NOMO-1 (cell line): Measurements from ENCODE around the gene SRRM3.
"Not testable (repeated sequence)": the region's sequence is repeated elsewhere in the genome, so short reads cannot be mapped to it uniquely, and the experiment has no call there.

Source experiments
- DNase-seq, 2 experiments: peaks; one replicate each; lab custom pipeline; 2025; ENCODE audit not compliant: unreplicated experiment in 2 of 2; lab: John Stamatoyannopoulos, UW

The SRRM3 gene

GRCh38 chr7:76189276-76189675 lies 12.4 kb upstream of the SRRM3 start:
- no peak for DNase-seq

DNA sequence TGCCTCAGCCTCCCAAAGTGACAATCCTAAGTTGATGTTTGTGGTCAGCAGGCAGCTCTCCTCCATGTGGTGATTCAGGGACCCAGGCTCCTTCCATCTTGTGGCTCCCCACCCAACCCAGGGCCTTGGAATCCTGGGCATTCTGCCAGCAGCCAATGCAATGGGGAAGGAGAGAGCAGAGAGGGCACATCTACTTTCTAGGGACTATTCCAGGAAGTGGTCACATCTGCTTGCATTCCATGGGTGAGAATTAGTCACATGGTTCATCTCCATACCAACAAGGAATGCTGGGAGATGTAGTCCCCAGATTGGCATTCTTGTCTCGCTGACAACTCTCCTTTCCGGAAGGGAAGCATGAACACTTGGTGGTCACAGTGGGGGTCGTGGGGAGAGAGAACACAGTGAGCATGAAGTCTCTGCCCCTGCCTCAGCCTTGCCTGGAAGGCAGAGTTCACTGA lies 9.9 kb upstream of the SRRM3 start:
- peak in 1 of 2 experiments; percentile 26 for DNase-seq

DNA sequence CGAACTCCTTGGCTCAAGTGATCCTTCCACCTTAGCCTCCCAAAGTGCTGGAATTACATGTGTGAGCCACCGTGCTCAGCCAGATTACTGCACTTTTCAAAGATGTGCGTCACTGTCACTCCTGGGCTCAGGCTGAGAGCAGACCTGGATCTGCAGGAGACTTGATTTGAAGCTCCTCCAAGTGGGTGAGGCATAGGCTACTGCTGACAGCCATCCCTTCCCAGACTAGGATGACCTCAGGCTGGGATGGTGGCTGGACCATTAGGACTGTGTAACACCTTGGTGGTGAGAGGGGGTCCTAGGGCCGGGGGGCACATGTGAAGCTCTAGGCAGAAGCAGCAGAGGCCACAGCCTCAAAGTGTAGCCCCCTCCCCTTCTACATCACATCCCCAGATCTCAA lies 8.2 kb upstream of the SRRM3 start:
- DNase-seq: no peak

DNA sequence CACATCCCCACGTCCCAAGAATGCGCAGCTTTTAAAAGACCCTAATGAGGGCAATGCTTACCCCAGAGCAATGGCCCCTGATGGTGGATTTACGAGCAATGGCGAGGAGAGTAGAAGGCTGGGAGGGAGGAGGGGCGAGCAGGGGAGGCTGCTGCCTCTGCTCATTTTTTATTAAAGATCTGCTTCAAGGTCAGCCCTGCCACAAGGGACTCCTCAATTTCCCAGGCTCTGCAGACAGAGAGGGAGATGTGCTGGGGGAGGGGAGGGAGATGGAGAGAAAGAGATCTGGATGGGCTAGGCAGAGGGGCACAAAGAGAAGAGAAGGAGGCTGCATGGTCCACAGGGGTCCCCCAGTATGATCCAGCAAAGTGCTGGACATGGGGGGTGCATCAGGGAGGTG lies 7.8 kb upstream of the SRRM3 start:
- DNase-seq: no peak

DNA sequence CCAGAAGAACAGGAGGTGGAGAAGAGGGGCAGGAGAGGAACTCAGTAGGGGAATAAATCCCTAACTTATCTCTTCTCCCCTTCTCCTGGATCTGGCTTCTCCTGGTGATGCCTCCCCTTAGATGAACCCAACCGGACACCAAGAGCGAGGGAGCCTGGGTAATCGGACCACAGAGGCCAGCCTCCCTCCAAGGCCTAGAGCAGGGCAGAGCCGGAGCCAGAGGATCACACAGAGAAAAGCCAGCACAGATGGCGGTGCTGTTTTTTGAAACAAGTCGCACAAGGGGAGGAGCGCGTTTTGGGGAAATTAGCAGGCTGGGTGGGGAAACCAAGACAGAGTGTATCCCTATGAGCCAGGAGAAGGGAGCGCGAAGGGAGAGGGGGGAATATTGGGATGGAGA lies 4.9 kb upstream of the SRRM3 start:
- DNase-seq: no peak

GRCh38 chr7:76198202-76198601 lies 3.5 kb upstream of the SRRM3 start:
- no peak for DNase-seq

DNA sequence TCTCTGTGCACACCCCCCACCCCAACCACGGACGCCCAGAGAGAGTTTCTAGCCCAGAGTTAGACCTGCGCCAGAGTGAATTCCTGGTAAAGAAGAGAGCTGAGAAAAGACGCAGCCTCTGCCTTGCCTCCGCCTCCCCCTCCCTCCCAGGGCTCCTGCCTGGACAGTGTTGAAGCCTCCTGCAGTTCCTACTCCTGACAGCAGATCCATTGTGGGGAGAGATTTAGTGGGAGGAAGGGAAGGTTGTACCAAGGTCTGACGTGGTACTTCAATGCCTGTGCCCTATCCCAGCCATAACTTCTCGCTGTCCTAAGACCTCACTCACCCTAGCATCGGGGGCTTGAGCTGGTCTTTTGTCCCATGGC lies 952 bp downstream of the SRRM3 start:
- DNase-seq: no peak

DNA sequence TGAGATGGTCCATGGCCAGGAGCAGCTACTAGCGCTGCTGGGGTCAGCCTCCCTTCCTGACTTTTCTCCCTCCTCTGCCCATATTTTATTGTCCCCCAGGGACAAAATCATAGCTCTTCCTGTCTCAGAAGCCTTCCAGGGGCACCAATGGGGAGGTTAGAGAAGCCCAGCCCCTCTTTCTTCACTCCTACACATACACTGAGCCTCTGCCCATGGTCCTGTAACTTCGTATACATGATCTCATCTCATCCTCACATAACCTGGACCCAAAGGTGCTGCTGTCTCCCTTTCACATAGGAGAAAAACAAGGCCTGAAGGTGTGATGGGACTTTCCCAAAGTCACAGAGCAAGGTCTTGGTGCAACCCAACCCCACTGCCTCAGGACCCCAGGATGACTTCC lies 2.5 kb downstream of the SRRM3 start:
- no peak for DNase-seq

GRCh38 chr7:76206633-76207032 lies 4.9 kb downstream of the SRRM3 start:
- DNase-seq: no peak

DNA sequence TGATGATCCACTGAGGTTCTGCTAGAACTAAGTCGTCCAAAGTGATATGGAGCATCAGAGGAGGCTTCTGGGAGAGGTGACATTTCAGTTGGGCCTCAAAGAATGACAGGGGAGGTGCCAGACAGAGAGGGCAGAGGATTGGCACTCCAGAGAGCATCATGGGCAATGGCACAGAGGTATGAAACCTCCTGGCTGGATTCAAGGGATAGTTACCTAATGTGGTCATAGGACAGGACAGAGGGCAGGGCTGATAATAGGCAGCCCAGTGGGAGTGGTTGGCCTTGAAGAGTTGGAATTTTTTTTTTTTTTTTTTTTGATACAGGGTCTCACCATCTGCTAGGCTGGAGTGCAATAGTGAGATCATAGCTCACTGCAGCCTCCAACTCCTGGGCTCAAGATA lies 7.6 kb downstream of the SRRM3 start:
- DNase-seq: no peak

DNA sequence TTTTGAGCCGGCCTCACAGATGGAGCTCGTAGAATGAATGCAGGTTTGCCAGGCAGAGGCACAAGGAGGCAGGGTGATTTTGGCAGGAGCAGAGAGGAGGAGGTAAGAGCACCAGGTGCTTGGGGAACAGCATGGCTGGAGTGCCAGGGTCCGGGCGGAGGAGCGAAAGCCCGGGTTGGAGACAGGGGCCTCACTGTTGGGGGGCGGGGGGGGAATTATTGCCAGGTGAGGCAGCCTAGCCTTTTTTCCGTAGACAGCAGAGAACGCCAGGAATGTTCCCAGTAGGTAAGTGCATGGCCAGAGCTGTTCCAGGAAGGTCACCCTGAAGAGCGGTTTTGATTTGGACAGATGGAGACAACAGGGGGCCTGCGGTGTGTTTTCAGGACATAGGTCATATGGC lies 9.5 kb downstream of the SRRM3 start:
- DNase-seq: no peak

- DNase-seq: not testable (repeated sequence)
Measured at GRCh38 chr7:76215349-76215748, 13.7 kb downstream of the SRRM3 start.

DNA sequence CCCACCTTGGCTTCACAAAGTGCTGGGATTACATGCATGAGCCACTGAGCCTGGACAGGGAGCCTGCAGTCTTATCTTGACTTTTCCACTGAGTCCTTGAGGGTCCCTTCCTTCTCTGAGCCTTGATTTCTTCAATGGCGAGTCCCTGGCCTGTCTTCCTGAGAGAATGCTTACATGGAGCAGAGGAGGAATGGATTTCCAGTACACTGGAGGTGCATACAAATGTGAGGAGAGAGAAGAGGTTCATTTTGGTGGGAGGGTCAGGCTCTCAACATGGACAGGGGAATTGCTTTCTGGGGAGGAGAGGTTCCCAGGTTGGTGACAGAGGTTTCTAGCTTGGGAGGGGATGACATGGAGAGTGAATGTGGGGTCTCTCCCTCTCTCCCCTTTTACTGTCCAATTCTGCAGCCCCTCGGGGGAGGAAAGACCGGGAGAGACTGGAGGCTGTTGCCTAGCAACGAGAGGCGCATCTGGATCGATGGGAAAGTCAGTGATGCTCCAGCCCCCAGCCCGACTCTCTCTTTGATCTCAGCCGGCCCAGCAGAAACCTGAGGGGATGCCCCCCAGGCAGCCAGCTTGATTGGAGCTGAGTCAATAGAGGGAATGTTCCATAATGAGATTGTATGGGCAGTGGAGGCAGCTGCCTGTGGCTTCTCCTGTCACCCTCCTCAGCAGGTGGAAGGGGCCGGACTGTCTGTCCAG lies 14.8 kb downstream of the SRRM3 start:
- DNase-seq: no peak

GRCh38 chr7:76217942-76218566 lies 16.4 kb downstream of the SRRM3 start:
- DNase-seq: no peak

DNA sequence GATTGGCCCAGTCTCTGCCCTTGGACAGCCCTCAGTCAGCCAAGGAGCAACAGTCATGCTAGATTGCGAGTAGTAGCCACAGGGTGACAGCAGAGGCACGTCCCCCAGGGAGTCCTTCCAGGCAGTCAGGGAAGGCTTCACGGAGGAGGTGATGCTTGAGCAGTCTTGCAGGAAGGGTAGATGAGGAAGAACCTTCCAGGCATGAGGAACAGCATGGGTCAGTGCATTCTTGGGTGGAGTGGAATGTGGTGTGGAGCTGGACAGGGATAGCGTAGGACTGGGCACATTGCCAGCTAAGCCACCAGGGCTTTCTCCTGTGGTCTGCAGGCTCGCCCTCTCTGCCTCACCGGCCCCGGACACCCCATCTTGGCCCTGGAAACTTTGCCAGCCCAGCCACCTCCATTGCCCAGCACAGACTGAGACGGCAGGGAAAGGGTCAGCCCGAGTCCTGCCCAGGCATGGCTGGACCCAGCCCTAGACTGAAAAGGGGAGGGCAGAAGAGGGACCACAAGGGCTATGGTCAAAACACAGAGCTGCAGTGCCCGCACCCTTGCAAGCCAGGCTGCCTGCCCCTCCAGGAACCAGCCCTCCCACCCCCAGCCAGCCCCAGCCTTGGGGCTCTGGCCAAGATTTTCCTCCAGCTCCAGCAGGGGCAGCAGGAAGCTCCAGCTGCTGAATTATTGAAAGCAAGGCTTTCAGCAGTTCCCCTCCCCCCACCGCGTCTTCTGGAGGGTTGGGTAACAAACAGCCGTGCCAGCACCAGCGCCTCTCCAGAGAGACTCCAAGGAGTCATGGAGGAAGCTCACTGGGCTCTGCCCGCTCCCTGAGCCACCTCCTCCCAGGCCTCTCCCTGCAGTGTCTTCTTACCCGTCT lies 18.7 kb downstream of the SRRM3 start:
- DNase-seq: peak in 1 of 2 experiments; percentile 21

DNA sequence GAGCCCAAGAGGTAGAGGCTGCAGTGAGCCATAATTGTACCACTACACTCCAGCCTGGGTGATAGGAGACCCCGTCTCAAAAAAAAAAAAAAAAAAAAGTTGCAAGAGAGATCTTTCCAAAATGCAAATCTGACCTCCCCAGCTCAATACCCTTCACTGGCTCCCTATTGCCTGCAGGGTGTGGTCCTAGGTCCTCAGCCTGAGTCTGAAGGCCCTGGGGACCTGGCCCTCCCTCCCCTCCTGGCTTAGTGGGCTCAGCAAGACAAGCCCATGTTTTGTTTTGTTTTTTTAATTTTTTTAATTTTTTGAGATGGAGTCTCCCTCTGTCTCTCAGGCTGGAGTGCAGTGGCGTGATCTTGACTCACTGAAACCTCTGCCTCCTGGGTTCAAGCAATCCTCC lies 20.6 kb downstream of the SRRM3 start:
- no peak for DNase-seq

DNA sequence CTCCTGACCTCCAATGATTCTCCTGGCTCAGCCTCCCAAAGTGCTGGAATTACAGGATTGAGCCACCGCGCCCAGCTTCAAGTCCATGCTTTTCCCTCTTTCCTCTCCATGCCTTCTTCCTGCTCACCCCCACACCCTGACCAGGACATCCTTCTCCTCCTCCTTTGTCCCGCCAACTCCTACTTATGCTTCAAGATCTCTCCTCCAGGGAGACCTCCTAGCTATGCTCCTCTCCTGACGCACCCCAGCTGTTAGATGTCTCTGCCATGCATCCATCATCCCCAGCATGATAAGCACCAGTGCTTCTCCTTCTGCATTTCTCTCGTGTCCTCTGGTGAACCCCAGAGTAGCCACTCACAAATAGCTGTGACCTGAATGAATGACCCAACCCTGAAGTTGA lies 21.1 kb downstream of the SRRM3 start:
- no peak for DNase-seq

GRCh38 chr7:76223286-76223972 lies 21.7 kb downstream of the SRRM3 start:
- DNase-seq: no peak

DNA sequence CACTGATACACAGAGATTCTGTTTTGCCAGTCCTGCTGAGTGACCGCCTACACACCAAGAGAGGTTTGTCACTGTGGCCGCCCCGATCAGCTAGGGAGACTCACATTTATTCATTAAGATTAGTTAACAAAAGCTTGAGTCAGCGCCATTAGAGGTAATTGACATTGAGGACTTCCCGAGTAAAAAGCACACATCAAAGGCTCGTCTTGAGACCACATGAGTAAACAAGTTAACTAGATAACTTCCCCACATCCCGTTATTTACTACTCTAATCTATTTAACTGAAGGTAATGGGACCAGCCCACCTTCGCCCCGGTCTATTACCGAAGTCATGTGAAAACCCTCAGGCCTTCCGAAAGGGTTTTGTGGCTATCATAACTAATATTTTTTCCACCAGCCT lies 23.0 kb downstream of the SRRM3 start:
- DNase-seq: no peak

GRCh38 chr7:76225379-76225778 lies 23.7 kb downstream of the SRRM3 start:
- peak; percentile 63 to 75 for DNase-seq

GRCh38 chr7:76225951-76226350 lies 24.3 kb downstream of the SRRM3 start:
- no peak for DNase-seq
